ENCODE measurements around the gene SND1.

DNA sequence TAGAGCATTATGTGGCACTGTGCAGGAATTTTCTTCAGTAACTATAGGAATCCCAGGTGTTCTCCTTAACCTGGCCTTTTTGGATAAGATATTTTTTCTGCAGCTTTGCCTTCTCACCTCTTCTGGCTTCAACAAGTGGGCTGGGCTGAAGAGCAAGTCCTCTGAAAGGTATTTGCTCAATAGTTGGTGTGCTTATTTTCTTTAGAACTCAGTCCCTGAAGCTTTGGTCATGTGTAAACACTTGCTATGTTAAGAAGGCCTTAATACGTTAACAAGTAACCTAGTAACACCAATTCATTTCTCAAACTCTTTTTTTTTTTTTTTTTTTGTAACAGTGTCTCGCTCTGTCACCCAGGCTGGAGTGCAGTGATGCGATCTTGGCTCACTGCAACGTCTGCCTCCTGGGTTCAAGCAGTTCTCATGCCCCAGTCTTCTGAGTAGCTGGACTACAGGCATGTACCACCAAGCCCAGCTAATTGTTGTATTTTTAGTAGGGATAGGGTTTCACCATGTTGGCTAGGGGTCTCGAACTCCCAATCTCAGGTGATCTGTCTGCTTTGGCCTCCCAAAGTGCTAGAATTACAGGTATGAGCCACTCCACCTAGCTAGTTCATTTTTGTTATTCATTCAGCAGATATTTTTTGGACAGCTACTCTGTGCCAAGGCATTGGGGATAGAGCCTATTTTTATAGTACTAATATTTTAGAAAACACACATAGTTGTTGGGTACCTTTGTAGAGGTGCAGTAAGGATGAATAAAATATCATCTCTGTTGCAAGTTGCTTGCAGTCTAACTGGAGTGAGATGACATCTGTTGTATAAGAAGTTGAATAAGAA is 164.6 kb downstream of the SND1 start:
- TF ChIP-seq, protein P1, sequence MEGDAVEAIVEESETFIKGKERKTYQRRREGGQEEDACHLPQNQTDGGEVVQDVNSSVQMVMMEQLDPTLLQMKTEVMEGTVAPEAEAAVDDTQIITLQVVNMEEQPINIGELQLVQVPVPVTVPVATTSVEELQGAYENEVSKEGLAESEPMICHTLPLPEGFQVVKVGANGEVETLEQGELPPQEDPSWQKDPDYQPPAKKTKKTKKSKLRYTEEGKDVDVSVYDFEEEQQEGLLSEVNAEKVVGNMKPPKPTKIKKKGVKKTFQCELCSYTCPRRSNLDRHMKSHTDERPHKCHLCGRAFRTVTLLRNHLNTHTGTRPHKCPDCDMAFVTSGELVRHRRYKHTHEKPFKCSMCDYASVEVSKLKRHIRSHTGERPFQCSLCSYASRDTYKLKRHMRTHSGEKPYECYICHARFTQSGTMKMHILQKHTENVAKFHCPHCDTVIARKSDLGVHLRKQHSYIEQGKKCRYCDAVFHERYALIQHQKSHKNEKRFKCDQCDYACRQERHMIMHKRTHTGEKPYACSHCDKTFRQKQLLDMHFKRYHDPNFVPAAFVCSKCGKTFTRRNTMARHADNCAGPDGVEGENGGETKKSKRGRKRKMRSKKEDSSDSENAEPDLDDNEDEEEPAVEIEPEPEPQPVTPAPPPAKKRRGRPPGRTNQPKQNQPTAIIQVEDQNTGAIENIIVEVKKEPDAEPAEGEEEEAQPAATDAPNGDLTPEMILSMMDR (IDR thresholded peaks at IDR 0.05), result no peak
- no peak for TF ChIP-seq POLR2A (IDR thresholded peaks at IDR 0.05)
